Immature natural killer cell (primary cell): ENCODE measurements around the gene HIVEP3. TPM values are rescaled to one million over a fixed set of nuclear protein-coding genes. Genes with fewer than 3 reads are reported as not detected.

Experiments
- DNase-seq, 3 donors: peaks; one replicate each; pipeline ENCODE4 v3.0.0; 2022; ENCODE audit warnings: mixed read lengths in 1 of 3
- H3K27ac Mint-ChIP-seq, 6 donors: one replicate each; pipeline ENCODE4 v1.8.0; 2020; ENCODE audit warnings: mixed read lengths in 6 of 6, mild to moderate bottlenecking in 5 of 6, inconsistent platforms in 4 of 6, moderate library complexity in 3 of 6
- H3K27me3 Mint-ChIP-seq, 3 donors: one replicate each; pipeline ENCODE4 v1.8.0; 2020 to 2021; ENCODE audit warnings: low read depth in 3 of 3, mild to moderate bottlenecking in 3 of 3, mixed read lengths in 3 of 3, moderate library complexity in 3 of 3, inconsistent platforms in 1 of 3
- H3K36me3 Mint-ChIP-seq, 3 donors: one replicate each; pipeline ENCODE4 v1.8.0; 2020; ENCODE audit warnings: mixed read lengths in 3 of 3, inconsistent platforms in 2 of 3, mild to moderate bottlenecking in 2 of 3
- H3K4me1 Mint-ChIP-seq, 2 donors: one replicate each; pipeline ENCODE4 v1.8.0; 2020; ENCODE audit warnings: inconsistent platforms in 2 of 2, mild to moderate bottlenecking in 2 of 2, mixed read lengths in 2 of 2, moderate library complexity in 1 of 2
- H3K4me3 Mint-ChIP-seq, 5 donors: one replicate each; pipeline ENCODE4 v1.8.0; 2020; ENCODE audit warnings: mild to moderate bottlenecking in 5 of 5, mixed read lengths in 5 of 5, inconsistent platforms in 3 of 5, moderate library complexity in 3 of 5
- H3K9me3 Mint-ChIP-seq, 6 donors: one replicate each; pipeline ENCODE4 v1.8.0; 2020; ENCODE audit warnings: mild to moderate bottlenecking in 6 of 6, mixed read lengths in 6 of 6, inconsistent platforms in 4 of 6, moderate library complexity in 3 of 6
- polyA plus RNA-seq, 3 donors: library from polyadenylated mRNA; unstranded; fragments of 300-500 nt; fragmentation: Illumina TruSeq; gene quantifications; one replicate each; pipeline ENCODE4 v1.2.3, GENCODE V29; 2021

The HIVEP3 gene
- polyA plus RNA-seq, 3 donors from 2014 or later = 9.8 to 24.1 (median 15.5) TPM

DNA sequence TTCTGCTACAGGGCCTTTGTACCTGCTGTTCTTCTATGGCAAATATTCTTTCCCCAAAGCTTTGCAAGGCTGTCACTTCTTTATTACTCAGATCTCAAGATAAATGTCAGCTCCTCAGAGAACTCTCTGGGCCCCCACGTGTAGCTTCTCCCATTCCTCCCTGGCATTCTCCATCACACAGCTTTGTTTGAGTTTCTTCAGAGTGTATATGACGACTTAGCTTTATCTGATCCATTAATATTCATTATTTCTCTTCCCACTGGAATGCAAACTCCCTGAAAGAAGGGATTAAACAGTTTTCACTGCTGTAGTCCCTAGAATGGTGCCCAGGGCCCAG is 259.6 kb downstream of the HIVEP3 start:
- Mint-ChIP-seq H3K36me3 (peaks cover 0 to 3% (median 3%) of the 10 kb centered on the region in 3 donors), H3K27me3 (peaks cover 5 to 6% (median 5%) of the 10 kb centered on the region in 3 donors), H3K9me3 (no peaks in the 10 kb centered on the region), H3K4me1 (peaks cover 46 to 58% of the 10 kb centered on the region in 2 donors), H3K4me3 (peak overlapping the region in 1 of 5 donors; percentile 19), H3K27ac (no peak overlapping the region)
- no peak for DNase-seq

- DNase-seq = no peak
- H3K27ac Mint-ChIP-seq = no peak overlapping the region
- no peaks in the 10 kb centered on the region for H3K9me3 Mint-ChIP-seq
- peaks cover 3 to 6% (median 5%) of the 10 kb centered on the region in 3 donors for H3K27me3 Mint-ChIP-seq
- peaks cover 0 to 3% (median 3%) of the 10 kb centered on the region in 3 donors for H3K36me3 Mint-ChIP-seq
- H3K4me3 Mint-ChIP-seq = no peak overlapping the region
- peaks cover 41 to 58% of the 10 kb centered on the region in 2 donors for H3K4me1 Mint-ChIP-seq
Observed at GRCh38 chr1:41658431-41659158, 260.1 kb downstream of the HIVEP3 start.

DNA sequence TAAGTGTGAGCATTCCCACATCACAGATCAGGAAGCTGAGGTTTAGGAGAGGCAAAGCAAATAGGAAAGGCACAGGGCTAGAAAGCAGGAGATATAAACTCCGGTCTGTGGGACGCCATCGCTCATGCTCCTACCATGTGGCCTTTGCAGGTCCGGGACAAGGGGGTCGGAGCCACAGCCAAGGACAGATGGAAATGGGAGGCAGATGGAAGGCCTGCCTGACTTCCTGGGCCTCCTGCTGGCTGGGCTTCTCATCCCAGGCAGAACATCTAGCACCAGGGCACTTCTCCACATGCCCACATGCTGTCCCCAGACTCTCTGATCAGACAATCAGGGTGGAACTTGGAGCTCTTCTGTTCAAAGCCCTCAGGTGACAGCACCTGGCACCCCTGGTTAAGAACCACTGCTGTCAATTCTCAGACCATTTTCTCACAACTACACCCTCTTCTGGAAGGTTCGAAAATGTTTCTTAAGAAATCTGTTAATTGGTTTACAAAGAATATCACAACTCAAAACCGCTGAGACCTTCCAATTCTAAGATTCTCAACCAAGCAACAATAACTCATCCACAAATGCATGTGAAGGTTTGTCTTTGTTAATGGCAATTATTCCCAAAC is 260.9 kb downstream of the HIVEP3 start:
- H3K4me1 Mint-ChIP-seq = peaks cover 43 to 66% of the 10 kb centered on the region in 2 donors
- DNase-seq = no peak
- peaks cover 3 to 6% (median 5%) of the 10 kb centered on the region in 3 donors for H3K27me3 Mint-ChIP-seq
- no peak overlapping the region for H3K27ac Mint-ChIP-seq
- no peaks in the 10 kb centered on the region for H3K9me3 Mint-ChIP-seq
- H3K4me3 Mint-ChIP-seq = no peak overlapping the region
- H3K36me3 Mint-ChIP-seq = peaks cover 0 to 3% (median 3%) of the 10 kb centered on the region in 3 donors

- Mint-ChIP-seq H3K9me3 (no peaks in the 10 kb centered on the region), H3K27ac (peak overlapping the region in 1 of 6 donors; percentile 49), H3K36me3 (peaks cover 0 to 3% (median 3%) of the 10 kb centered on the region in 3 donors), H3K27me3 (peaks cover 3 to 6% (median 5%) of the 10 kb centered on the region in 3 donors), H3K4me1 (peaks cover 49 to 74% of the 10 kb centered on the region in 2 donors), H3K4me3 (no peak overlapping the region)
- no peak for DNase-seq
Observed at GRCh38 chr1:41656825-41657500, 261.8 kb downstream of the HIVEP3 start.

DNA sequence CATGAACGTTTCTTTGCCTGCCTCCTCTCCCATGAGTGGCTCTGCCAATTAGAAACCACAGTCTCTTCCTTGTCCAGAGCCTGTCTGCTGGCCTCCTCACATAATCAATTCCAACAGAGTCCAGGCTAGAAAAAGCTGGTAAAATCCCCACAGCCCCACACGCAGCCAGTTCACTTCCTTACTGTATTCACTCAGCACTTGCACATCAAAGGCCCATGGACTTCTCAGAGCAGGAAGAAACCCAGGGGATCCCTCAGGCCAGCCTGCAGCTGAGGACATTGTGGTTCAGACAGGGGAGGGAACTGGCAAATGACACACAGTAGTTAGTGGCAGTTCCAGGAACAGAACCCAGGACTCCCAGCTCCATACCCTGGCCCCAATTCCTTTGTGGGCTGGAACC is 262.7 kb downstream of the HIVEP3 start:
- peak overlapping the region in 2 of 6 donors; percentile 9 to 31 for H3K27ac Mint-ChIP-seq
- H3K27me3 Mint-ChIP-seq = peaks cover 0 to 6% (median 5%) of the 10 kb centered on the region in 3 donors
- peaks cover 0 to 3% (median 3%) of the 10 kb centered on the region in 3 donors for H3K36me3 Mint-ChIP-seq
- no peak for DNase-seq
- H3K4me1 Mint-ChIP-seq = peaks cover 43 to 73% of the 10 kb centered on the region in 2 donors
- no peaks in the 10 kb centered on the region for H3K9me3 Mint-ChIP-seq
- no peak overlapping the region for H3K4me3 Mint-ChIP-seq

GRCh38 chr1:41655632-41656031 is 263.1 kb downstream of the HIVEP3 start:
- DNase-seq = no peak
- Mint-ChIP-seq H3K4me1 (peaks cover 43 to 73% of the 10 kb centered on the region in 2 donors), H3K9me3 (no peaks in the 10 kb centered on the region), H3K27me3 (peaks cover 0 to 6% (median 5%) of the 10 kb centered on the region in 3 donors), H3K27ac (peak overlapping the region in 1 of 6 donors; percentile 31), H3K4me3 (no peak overlapping the region), H3K36me3 (peaks cover 0 to 3% (median 3%) of the 10 kb centered on the region in 3 donors)

- no peak overlapping the region for H3K27ac Mint-ChIP-seq
- H3K4me3 Mint-ChIP-seq = no peak overlapping the region
- H3K4me1 Mint-ChIP-seq = peaks cover 41 to 70% of the 10 kb centered on the region in 2 donors
Observed at GRCh38 chr1:41653574-41653973, 265.1 kb downstream of the HIVEP3 start.

DNA sequence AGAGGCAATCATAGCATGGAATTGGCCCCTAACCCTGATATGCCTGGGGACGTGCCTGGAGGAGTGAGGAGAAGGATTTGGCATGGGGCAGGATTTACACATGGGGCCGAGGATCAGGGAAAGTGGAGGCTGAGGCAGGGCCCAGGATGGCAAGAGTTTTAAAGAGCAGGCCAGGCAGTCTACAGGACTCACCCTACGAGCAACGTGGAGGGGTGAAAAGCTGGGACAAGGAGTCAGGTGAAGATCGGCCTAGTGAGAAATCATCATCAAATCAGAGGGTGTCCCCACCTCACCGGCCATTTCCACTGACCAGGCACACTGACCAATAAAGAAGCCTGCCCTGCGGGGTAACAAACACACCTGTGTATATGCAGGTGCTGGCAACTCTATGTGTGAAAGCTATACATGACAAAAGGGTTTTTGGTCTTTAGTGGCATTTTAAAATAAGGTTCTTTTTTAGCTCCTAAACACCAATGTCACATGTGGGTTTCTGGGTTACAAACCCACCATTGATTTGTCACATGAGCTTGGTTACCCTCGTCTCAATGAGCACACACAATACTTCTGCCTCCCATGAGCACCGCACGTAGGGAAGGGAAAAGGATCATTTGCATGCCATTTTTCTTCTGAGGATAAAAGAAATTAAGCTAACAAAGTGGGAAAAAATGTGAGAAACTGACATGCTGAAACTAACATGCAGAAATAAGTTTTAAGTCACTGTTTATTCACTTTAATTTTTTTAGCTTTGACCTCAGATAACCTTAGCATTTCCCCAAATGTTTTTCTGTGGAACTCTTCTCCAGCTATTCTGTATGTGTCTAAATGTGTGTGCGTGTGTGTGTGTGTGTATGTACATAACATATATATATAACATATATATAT is 266.1 kb downstream of the HIVEP3 start:
- Mint-ChIP-seq H3K9me3 (no peaks in the 10 kb centered on the region), H3K4me1 (peaks cover 41 to 70% of the 10 kb centered on the region in 2 donors), H3K4me3 (no peak overlapping the region), H3K36me3 (peaks cover 0 to 3% (median 3%) of the 10 kb centered on the region in 3 donors), H3K27ac (peak overlapping the region in 1 of 6 donors; percentile 38), H3K27me3 (peaks cover 0 to 4% (median 0%) of the 10 kb centered on the region in 3 donors)
- no peak for DNase-seq

More at GRCh38 chr1:41653574-41653973, 265.1 kb downstream of the HIVEP3 start:
- no peak for DNase-seq
- H3K27me3 Mint-ChIP-seq = peaks cover 0 to 4% (median 0%) of the 10 kb centered on the region in 3 donors
- H3K36me3 Mint-ChIP-seq = peaks cover 0 to 3% (median 3%) of the 10 kb centered on the region in 3 donors
- no peaks in the 10 kb centered on the region for H3K9me3 Mint-ChIP-seq

GRCh38 chr1:41650028-41650880 is 268.5 kb downstream of the HIVEP3 start:
- no peak for DNase-seq
- Mint-ChIP-seq H3K9me3 (no peaks in the 10 kb centered on the region), H3K27me3 (peaks cover 0 to 3% (median 0%) of the 10 kb centered on the region in 3 donors), H3K27ac (peak overlapping the region in 5 of 6 donors; percentile 22 to 83 (median 62)), H3K4me1 (peaks cover 33 to 52% of the 10 kb centered on the region in 2 donors), H3K36me3 (no peaks in the 10 kb centered on the region), H3K4me3 (peak overlapping the region; percentile 28 to 65 (median 51))

DNA sequence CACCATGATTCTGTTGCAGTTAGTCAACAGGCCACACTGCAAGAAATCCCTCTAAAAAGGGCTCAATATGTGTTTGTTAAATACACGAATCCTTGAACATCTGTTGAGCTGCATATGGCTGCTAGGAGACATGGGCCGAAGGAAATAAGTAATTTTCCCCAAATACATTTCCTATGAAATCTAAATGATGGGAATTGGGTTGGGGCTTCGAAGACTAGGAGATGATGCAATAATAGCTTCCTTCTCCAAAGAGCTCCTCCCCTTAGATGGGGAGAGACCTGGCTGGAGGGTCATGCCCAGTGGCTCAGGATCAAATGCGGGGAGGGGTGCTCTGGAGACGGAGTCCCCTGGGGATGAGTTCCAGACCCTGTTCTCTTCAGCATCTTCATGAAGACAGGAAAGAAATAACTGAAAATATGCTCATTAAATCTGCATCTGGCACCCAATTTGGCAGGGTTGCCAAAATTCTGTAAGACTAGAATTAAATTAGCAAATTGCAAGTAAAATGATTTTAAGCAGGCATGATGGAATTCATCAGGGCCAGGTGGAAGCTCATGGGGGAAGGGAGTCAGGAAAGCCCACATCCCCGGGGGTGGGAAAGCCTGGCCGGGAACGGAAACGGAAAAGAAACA is 269.2 kb downstream of the HIVEP3 start:
- Mint-ChIP-seq H3K27me3 (peaks cover 0 to 3% (median 0%) of the 10 kb centered on the region in 3 donors), H3K4me1 (peaks cover 33 to 46% of the 10 kb centered on the region in 2 donors), H3K9me3 (no peaks in the 10 kb centered on the region), H3K4me3 (peak overlapping the region in 4 of 5 donors; percentile 30 to 59 (median 46)), H3K36me3 (no peaks in the 10 kb centered on the region), H3K27ac (peak overlapping the region in 3 of 6 donors; percentile 50 to 62 (median 60))
- DNase-seq = no peak

DNA sequence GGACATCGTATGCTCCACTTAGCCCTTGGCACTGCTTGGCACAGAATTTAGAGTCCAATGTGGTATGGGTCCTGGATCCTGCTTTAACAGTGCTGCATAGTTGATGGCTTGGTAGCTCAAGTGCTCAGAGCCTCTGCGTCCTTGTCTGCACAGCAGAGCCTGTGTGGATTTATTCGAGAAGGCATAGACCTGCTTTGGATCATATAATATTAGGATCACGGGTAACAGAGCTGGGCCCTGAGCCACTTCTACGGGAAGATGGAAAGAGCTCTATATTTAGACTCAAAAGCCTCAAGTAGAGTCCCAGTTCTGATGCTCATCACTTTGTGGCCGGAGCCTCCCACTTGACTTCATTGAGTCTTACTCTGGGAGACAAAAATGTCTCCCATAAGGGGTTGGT is 269.9 kb downstream of the HIVEP3 start:
- Mint-ChIP-seq H3K36me3 (no peaks in the 10 kb centered on the region), H3K27ac (no peak overlapping the region), H3K27me3 (peaks cover 0 to 3% (median 0%) of the 10 kb centered on the region in 3 donors), H3K4me3 (no peak overlapping the region), H3K9me3 (no peaks in the 10 kb centered on the region), H3K4me1 (peaks cover 33 to 46% of the 10 kb centered on the region in 2 donors)
- DNase-seq = no peak

DNA sequence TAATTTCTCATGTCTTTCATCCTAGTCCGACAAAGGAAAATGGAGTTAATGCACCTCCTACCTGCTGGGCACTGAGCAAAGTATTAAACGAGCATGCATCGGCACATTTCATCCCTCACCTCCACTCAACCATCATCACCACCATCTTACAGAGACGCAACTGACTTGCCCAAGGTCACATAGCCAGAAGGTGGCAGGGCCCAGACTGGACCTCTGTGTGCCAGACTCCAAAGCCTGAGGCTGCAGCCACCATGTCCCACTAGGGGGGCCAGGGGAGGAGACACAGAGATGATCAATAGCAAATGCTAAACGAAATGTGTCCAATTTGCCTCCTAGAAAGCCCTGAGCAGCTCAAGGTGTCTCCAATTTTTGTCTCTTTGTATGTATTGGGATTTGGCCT is 270.5 kb downstream of the HIVEP3 start:
- H3K36me3 Mint-ChIP-seq = no peaks in the 10 kb centered on the region
- H3K4me1 Mint-ChIP-seq = peaks cover 31 to 41% of the 10 kb centered on the region in 2 donors
- no peaks in the 10 kb centered on the region for H3K9me3 Mint-ChIP-seq
- peaks cover 0 to 3% (median 0%) of the 10 kb centered on the region in 3 donors for H3K27me3 Mint-ChIP-seq
- no peak for DNase-seq
- no peak overlapping the region for H3K4me3 Mint-ChIP-seq
- H3K27ac Mint-ChIP-seq = peak overlapping the region in 1 of 6 donors; percentile 67
